GM21526 (cell line): Measurements from ENCODE around the gene NUBP2.
"Not testable (repeated sequence)": the region's sequence is repeated elsewhere in the genome, so short reads cannot be mapped to it uniquely, and the experiment has no call there.

Experiments
- ATAC-seq: cut with Tn5 transposase; IDR thresholded peaks from one replicate; pipeline ENCODE4 v1.9.1; 2021; ENCODE audit warnings: moderate library complexity; ENCODE audit not compliant: unreplicated experiment, low FRiP score

The NUBP2 gene

DNA sequence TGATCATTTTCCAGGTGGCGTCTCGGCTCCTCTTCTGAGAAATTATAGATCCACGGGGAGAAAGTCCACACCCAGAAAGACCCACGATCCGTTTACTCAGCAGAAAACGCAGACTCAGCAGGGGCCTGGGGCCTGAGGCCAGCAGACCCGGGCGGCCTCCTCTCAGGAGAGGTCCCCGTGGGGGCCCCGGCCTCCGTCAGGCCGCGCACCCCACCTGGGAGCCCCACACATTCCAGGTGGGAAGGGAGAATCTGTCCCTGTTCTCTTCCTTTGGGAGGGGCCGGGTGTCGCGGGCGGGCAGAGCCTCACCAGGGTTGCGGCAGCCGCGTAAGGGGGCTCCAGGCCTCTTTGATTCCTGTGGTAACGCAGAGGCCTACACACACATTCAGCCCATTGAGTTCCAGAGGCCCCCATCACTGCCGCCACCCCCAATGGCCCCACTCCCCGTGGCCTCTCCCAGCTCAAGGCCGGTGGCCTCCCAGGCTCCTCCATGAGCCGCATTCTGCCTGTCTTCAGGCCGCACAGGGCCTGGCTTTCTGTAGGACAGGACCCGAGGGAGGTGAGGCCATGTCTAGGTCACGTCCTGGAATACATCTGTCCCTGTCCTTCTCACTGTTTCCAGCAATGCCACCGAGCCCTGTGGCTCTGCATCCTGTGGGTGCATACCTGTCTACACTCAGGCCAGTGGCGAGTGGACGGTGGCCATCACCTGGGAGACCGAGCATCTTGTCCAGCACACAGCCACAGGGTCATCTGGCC, 12.3 kb downstream of the NUBP2 start:
- no peak for ATAC-seq

DNA sequence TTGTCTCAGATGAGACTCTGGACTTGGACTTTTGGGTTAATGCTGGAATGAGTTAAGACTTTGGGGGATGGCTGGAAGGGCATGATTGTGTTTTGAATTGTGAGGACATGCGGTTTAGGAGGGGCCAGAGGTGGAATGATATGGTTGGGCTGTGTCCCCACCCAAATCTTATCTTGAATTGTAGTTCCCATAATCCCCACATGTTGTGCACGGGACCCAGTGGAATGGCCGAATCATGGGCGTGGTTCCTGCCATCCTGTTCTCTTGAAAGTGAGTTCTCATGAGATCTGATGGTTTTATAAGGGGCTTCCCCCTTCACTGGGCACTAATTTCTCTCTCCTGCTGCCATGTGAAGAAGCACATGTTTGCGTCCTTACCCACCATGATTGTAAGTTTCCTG, 16.5 kb downstream of the NUBP2 start:
- not testable (repeated sequence) for ATAC-seq

DNA sequence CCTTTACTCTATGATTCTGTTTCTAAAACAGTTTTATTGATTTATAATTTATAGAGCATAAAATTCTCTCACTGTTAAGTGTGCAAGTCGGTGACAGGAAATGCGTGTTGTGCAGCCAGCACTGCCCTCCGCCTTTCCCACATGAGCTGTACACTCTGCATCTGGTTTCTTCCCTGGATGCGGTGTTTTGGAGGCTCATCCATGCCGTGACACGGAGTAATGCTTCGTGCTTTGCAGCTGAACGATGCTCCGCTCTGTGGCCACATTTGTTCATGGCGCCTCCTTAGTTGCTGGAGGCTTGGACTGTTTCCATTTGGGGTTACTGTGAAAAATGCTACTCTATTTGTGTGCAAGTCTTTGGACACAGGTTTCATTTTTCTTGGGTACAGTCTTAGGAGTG, 17.9 kb downstream of the NUBP2 start:
- no peak for ATAC-seq

DNA sequence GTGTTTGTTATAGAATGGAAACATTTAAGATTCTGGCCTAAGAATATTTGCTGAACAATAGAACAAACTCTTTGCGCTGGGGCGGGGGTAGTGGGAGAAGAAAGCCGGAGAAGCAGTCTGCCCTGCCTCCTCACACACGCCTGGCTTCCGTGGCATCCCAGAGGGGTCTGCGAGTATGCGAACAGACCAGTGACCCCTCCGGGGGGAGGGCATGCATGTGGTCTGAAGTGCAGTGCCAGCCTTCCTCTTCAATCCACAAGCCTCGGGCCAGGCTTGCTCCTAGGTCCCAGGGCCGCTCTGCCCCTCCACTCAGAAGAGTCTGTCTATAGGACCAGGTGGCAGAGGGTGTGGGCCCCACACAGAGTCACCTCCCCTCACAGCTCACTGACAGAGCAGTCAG, 24.9 kb downstream of the NUBP2 start:
- ATAC-seq = no peak

DNA sequence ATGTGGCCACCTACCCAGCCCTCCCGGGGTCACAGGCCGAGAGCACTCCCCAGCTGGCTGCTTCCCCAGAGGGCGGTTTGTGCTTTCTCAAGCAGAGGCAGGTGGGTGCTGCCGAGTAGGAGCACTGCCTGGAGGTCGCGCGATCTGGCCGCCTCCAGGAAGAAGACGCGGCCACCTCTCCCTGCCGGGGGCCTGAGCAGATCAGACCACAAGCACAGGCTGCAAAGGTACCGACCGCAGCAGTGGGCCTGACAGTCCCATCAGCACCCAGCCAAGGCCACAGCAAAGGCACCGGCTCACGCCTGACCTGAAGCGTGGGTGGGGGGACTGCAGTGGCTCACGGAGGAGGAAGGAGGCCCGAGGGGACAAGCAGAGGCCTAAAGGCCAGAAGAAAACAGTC, 25.9 kb downstream of the NUBP2 start:
- no peak for ATAC-seq

DNA sequence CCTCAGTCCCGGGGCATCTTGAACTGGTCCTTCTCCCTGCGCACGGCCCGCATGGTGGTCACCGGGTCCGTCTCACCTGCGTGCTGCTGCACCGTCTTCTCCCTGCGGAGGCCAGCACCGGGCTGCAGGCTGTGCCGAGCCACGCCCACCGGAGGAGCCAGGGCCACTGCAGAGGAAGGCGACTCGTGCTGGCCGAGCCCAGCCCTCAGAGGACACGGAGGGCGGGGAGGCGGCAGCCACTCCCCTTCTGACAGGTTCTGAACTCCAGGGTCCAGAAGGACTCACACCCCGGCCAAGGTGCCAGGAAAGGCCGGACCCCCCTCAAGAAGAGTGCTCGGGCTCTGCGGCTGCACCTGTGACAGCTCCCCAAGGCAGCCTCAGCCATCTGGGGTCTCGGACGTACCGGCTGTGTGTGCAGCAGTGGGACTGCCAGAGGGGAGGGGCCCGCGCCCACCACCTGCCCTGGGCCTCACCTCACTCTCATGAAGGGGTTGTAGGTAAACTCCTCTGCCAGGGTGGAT, 26.6 kb downstream of the NUBP2 start:
- ATAC-seq = no peak

DNA sequence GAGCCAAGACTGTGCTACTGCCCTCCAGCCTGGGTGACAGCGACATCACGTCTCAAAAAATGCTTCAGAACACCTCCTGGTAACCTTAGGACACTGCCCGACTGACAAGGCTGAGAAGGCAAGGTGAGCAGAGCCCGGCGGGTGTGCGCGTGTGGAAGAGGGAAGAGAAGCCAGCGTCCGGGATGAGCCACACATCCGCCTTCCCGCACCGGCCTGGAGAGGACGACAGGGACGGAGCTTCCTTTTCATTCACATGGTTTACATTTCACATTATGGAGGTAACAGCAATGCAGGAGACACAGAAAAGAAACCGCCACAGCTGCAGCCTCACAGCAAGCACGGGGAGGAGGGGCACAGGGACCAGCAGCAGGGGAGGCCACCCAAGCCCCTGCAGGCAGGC, 27.3 kb downstream of the NUBP2 start:
- ATAC-seq = no peak

DNA sequence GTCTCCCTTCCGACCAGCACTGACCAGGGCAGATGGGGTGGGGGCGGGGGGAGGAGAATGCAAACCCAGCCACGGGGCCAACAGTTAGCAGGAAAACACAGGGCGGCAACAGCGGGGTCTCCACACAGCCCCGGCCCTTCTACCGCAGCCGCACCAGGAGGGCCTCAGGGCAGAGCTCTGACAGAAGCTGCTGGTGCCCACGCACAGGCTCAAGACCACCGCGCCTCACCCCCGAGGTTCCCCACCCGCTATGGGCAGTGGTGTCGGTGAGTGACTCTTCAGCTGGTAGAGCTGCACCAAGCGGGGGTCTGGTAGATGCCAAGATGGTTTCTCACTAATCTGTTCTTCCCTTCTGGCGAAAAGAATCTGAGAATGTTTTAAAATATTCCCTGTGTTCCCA, 27.8 kb downstream of the NUBP2 start:
- no peak for ATAC-seq

DNA sequence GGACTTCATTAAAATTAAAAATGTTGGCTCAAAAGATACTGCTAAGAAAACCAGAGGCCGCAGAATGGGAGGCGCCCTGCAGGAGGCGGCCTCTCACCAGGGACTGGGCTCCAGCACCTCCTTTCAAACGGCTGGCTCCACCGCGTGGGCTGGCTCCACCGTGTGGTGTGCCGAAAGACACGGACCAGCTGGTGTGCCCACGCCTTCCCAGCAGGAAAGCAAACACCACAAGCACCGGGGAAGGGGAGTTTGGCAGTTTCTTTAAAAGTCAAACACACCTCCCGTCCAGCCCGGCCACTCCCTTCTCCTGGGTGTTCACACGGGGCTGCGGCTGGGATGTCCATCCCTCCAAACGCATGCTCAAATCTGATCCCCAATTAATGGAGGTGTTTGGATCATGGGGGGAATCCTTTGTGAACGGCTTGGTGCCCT, 30.0 kb downstream of the NUBP2 start:
- no peak for ATAC-seq

DNA sequence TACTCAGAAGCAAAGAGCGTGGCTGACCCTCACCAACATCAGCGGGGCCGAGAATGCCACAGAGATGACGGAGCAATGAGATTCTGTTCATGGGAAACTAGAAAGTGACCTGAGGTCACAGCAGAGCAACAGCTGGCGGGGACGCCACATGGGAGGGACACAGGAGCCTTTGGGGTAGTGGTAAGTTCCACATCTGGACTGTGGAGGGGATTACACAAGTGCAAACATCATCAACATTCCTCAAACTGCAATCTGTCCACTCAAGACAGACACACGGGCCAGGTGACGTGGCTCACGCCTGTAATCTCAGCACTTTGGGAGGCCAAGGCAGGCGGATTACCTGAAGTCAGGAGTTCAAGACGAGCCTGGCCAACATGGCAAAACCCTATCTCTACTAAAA, 32.7 kb downstream of the NUBP2 start:
- no peak for ATAC-seq

DNA sequence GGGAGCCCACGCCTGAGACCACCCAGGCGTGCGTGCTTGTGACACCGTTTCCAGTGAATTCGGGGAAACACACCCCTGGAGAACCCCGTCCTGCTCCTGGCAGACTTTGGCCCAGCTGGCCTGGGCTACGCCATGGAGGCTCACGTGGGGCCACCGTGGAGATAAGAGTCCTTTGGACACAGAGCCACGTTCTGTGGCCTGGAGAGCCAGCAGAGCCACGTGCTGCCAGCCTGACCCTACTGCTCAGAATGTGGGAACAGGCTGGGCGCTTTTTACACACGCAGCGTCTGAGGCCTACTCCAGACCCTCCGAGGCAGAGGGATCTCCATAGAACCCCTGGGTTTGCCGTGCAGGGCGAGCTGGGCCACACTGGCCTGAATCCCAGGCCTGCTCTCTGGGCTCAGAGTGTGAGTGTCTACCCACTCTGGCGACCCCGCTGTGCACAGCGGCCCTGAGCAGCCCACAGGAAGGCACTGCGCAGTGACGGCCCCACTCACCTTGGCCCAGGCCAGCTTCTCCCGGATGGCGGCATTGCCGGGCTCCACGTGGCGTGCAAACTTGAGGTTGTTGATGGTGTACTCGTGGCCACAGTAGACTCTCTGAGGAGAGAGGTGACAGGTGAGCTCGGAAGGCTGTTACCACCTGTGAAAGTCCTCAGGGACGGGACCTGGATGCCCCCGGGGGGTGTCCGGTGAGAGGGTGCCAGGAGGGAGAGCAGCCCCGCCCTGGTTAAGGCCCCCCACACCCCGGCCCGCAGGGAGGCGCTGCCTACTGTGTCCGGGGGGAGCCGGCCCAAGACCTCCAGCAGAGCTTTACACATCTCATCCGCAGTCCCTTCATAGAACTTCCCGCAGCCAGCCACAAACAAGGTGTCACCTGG, 33.9 kb downstream of the NUBP2 start:
- ATAC-seq = no peak

DNA sequence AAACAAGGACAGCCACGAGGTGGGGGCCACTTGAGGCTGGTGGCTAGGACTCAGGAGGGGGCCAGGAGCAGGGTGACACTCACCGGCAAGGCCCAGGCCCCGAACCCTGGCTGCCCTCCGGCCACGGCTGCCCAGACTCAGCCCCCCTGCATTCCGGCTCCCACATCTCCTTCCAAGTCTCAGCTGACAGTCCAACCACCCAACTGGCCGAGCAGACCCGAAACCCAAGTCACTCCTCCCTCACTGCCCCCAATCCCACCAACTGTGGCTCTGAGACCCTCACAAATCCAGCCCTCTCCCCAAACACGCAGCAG, 34.5 kb downstream of the NUBP2 start:
- no peak for ATAC-seq

DNA sequence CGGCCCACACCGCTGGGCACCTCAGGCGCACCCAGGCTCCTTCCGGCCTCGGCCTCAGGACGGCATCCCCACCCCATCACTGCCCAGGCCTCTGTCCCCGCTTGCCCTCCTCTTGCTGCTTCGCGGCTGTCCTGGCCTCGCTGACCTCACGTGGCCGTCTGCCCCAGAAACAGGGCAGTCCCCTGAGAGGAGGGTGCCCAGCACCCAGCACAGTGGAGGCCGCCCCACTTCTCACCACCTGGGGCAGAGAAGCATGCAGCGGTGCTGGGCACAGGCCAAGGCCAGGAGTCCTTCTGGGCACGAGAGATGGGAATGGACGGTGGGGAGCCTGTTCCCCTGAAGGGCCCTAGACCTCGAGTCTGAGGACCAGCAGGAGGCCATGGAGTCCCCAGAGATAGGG, 35.0 kb downstream of the NUBP2 start:
- no peak for ATAC-seq

DNA sequence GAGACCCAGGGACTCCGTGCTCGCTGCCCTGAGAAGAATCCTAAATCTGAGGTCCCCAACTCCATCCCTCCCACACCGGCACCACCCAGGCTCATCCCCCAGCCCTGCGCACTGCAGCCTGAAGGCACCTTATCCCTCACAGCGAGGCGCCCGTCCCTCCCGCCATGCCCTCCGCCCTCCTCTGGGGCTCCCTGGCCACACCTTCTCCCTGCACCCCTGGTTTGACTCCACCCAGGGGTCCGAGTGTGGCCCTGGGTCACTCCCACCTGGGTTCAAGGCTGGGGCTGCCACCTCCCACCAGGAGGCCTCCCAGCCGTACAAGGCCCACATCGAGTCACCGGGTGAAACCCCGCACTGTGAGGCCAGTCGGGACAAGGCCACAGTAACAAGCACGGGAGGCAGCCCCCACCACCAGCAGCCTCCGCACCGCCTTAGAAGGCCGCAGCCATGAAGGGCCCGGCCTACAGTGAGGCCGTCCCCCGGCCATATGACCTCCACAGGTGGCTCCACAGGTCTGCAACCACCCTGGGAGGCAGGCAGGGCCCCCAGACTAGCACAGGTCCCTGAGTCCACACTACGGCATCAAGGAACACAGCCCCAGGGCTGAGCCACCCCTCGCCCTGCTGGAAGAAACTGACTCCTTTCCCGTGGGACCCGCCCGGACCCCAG, 35.6 kb downstream of the NUBP2 start:
- no peak for ATAC-seq

DNA sequence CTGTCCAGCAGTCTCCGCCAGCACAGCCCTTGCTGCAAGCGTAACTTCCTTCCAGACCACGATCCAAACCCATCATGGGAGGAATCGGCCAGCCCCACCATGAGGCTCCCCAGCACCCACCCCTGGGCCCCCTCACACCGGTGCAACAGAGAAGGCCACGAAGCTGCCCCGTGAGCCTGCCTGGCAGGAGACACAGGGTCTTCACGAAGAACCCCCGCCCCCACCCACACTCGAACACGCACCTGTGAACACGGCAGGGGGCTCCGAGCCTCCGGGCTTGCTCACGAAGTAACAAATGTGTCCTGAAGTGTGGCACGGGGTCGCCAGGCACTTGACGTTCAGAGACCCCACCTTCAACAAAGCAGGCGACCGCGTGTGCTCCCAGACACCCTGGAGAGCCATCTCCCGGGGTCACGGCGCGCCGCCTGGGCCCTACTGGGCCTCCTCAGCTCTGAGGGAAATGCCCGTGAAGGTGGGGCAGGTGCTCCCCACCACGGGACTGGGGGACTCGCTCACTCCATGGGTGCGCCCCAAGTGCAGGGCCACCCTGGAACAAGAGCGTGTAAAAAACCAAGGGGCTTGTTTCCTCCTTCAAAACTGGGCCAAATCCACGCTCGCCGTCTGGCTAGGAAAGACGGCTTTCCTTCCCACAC, 36.2 kb downstream of the NUBP2 start:
- no peak for ATAC-seq

DNA sequence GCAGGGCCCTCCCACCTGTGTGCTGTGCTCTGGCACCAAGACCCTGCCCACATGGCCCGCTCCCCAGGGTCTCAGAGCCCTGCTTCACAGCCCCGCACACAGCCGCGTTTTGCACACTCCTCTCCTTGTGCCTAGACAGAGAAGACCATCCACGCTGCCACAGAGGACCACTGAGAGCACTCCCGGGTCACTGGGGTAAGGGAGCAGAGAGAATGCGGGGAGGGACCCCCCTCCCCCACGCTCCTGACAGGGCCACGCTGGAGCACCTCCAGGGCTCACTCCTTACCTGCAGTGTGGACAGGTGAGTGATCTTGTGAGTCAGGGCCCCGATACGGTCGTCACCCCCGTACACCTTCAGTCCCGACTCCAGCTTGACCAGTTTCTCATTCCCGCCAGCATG, 36.9 kb downstream of the NUBP2 start:
- ATAC-seq = no peak

DNA sequence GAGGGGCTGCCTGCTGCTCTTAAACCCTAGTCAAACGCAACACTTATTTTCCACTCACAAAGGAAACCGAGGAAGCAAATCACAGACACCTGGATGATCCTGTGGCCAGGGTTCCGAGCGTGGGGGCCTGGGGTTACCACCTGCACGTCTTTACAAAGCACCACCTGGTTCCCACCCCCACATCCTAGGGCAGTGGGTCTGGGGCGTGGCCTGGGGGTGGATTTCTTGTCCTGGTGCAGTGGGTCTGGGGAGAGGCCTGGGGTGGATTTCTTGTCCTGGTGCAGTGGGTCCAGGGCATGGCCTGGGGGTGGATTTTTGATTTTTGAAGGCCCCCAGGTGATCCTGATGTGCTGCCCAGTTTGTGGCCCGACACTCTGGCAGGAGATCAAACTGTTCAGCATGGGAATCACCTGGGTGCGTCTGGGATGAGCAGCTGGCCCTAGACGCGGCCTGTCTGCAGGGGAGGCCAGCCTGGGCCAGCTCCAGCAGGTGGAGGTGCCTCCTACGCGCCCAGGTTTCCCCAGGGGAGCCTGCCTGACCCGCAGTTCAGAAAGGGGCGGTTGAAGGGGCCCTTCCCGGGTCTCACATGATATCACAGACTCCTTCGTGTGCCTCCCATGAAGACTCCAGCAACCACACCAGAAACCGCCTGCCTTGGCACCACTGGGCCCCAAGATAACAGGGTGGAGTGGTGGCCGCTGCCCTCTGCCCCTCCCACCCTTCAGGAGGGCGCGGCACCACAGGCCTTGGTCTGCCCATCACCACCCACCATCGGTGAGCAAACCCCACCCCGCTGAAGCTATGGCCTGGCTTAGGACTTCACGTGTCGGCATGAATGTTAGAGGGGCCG, 37.6 kb downstream of the NUBP2 start:
- no peak for ATAC-seq

DNA sequence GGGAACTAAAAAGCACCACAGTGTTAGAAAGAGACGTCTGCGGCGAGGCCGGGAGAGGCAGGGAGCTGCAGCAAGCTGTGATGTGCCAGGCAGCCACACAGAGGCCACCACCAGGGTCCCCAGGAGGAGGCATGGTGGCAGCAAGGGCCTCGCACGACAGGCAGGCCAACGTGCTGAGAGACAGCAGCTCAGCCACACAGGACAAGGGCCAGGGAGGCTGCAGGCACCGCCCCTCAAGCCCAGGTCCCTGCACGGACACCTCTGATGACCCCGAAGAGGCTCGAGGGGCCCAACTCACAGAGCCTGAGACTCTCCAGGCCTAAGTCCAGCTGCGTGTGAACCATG, 38.2 kb downstream of the NUBP2 start:
- ATAC-seq = no peak

DNA sequence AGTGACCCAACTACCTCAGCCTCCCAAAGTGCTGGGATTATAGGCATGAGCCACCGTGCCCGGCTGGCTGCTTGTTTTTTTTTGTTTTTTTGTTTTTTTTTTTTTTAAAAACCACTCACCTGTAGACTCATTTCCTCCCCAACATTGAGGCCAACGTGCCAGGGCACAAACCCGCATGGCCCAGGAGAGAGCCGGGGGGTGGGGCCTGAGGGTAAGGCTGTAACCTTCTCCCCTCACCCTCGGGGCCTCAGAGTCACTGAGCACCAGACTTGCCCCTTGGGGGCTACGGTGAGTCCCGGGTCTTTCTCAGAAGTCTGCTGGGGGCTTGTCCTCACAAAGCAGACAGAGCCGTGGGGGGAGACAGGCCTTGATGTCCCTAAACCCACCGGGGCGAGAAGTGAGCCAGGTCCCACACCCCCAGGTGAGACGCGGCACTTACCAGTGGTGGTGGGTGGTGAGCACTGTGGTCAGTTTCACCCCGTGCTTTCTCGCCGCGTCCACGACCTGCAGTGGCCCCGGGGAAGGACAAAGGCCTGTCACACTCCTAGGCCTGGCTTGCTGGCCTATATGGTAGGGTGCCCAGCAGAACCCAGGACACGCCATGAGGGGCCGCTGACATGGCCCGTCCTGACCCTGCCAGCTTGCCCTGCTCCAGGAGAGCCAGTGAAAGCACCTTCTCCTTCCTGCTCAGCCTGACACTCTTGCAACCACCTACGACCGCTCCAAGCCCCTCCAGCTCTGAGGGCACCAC, 39.3 kb downstream of the NUBP2 start:
- ATAC-seq = no peak
